ENCODE data around the gene PRSS2. TPM values are rescaled to one million over a fixed set of nuclear protein-coding genes. Genes with fewer than 3 reads are reported as not detected.
A peak's percentile ranks its signal among the peaks of the same experiment; 100 is the strongest.

Gene PRSS2
- total and polyA plus RNA-seq, 2 donors (not counting 1 experiment from before 2014, with no cell fraction given): not detected

DNA sequence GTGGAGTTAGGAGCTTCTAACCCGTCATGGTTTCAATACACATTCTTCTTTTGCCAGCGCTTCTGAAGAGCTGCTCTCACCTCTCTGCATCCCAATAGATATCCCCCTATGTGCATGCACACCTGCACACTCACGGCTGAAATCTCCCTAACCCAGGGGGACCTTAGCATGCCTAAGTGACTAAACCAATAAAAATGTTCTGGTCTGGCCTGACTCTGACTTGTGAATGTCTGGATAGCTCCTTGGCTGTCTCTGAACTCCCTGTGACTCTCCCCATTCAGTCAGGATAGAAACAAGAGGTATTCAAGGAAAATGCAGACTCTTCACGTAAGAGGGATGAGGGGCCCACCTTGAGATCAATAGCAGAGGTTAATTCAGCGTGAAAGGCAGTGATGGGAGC lies 22.4 kb downstream of the PRSS2 start:
- ATAC-seq (ENCODE audit: low read depth): no peak
- no peak overlapping the region for H3K4me2 ChIP-seq (replicated peaks; ENCODE audit: low read depth, low read length, poor library complexity, severe bottlenecking)

DNA sequence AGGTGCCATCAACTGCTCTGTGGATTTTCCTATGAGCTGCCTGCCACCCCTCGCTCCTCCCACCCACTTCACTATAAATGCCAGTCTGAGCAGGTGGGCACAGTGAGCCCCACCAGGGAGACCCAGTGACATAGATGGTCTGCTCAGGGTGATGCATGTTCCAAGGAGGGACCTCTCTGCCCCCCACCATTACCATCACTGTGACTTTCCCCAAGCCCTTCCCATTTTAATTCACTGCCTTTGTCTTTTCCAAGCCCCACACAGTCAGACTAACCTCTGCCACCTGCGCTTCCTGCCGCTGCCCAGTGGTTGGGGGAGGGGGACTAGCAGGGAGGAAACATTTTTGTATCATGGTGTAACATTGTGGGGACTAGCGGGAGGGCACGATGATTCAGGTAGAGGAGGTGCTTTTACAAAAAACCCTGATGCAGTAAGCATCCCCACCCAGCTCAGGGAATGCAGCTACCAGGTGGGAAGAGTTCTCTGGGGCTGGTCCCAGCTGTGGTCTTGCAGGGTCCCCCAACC lies 24.6 kb downstream of the PRSS2 start:
- ChIA-PET CTCF (interaction anchor here (1.0 to 32.8 kb wide), 6 partner anchors 12 to 163 kb away, joined by 4 to 1138 read pairs (median 7); partner anchors contain the start of gene EPHB6), POLR2A (interaction anchor here (6.0 to 18.8 kb wide), 3 partner anchors 10 to 59 kb away, joined by 47 to 961 read pairs (median 205); partner anchors contain the start of gene EPHB6)

More for the DNA sequence above, 22.4 kb downstream of the PRSS2 start:
- intact Hi-C loops (cut with micrococcal nuclease): no loop called here
- H3K27ac Mint-ChIP-seq: peak overlapping the region; percentile 100
- Histone ChIP-seq H3K9me3 (ENCODE audit: control extremely low read depth in 1 of 3, control insufficient read depth in 2 of 3, insufficient read depth in 1 of 3, low read length in 2 of 3) (no peaks in the 10 kb centered on the region), H3K79me2 (ENCODE audit: control insufficient read depth, insufficient read depth, low read length) (peaks cover 34% of the 10 kb centered on the region), H3K36me3 (replicated peaks in 1 of 2; ENCODE audit: control extremely low read depth in 1 of 2, control insufficient read depth in 1 of 2, extremely low read depth in 1 of 2, insufficient read depth in 2 of 2, low read length in 1 of 2) (no peaks in the 10 kb centered on the region), H2AFZ (ENCODE audit: insufficient read depth, low read depth, low read length, poor library complexity, severe bottlenecking) (no peak overlapping the region), H3K27me3 (replicated peaks in 1 of 4; ENCODE audit: control extremely low read depth in 1 of 4, control insufficient read depth in 3 of 4, insufficient read depth in 4 of 4, low read length in 3 of 4) (no peaks in the 10 kb centered on the region), H3K9ac (ENCODE audit: low read length) (no peak overlapping the region), H4K20me1 (ENCODE audit: control insufficient read depth, insufficient read depth, low read length, poor library complexity, severe bottlenecking) (no peaks in the 10 kb centered on the region), H3K4me1 (ENCODE audit: control insufficient read depth in 2 of 2, insufficient read depth in 2 of 2, low read length in 2 of 2) (peaks cover 50 to 66% of the 10 kb centered on the region in 2 donors), H3K27ac (ENCODE audit: low read length in 2 of 2) (peak overlapping the region in 1 of 2 donors; percentile 99), H3K4me3 (ENCODE audit: control extremely low read depth in 1 of 5, extremely low read depth in 1 of 5, insufficient read depth in 1 of 5, low read depth in 2 of 5, low read length in 4 of 5) (no peak overlapping the region)
- no peaks in the 10 kb centered on the region for H3K27me3 Mint-ChIP-seq
- H3K9me3 Mint-ChIP-seq (ENCODE audit: insufficient read depth): no peaks in the 10 kb centered on the region
- WGBS (ENCODE audit: insufficient coverage): 86% methylated on average over 2 of the region's 5 CpGs
- no peak overlapping the region for H3K4me3 Mint-ChIP-seq
- ChIA-PET CTCF (interaction anchor here (0.8 to 32.8 kb wide), 8 partner anchors 10 to 165 kb away, joined by 3 to 1138 read pairs (median 4); partner anchors contain the start of gene EPHB6), POLR2A (interaction anchor here (0.6 to 18.8 kb wide), 3 partner anchors 8 to 79 kb away, joined by 4 to 961 read pairs (median 205); no protein-coding TSS in a partner anchor)
- H3K4me1 Mint-ChIP-seq: peaks cover 72% of the 10 kb centered on the region
- TF ChIP-seq, protein P1, sequence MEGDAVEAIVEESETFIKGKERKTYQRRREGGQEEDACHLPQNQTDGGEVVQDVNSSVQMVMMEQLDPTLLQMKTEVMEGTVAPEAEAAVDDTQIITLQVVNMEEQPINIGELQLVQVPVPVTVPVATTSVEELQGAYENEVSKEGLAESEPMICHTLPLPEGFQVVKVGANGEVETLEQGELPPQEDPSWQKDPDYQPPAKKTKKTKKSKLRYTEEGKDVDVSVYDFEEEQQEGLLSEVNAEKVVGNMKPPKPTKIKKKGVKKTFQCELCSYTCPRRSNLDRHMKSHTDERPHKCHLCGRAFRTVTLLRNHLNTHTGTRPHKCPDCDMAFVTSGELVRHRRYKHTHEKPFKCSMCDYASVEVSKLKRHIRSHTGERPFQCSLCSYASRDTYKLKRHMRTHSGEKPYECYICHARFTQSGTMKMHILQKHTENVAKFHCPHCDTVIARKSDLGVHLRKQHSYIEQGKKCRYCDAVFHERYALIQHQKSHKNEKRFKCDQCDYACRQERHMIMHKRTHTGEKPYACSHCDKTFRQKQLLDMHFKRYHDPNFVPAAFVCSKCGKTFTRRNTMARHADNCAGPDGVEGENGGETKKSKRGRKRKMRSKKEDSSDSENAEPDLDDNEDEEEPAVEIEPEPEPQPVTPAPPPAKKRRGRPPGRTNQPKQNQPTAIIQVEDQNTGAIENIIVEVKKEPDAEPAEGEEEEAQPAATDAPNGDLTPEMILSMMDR (IDR thresholded peaks at IDR 0.05): no peak
- no peak for DNase-seq

More for the DNA sequence above, 24.6 kb downstream of the PRSS2 start:
- H3K9ac ChIP-seq (ENCODE audit: low read length): peak overlapping the region; percentile 91
- no peaks in the 10 kb centered on the region for H3K27me3 ChIP-seq (replicated peaks in 1 of 4; ENCODE audit: control extremely low read depth in 1 of 4, control insufficient read depth in 3 of 4, insufficient read depth in 4 of 4, low read length in 3 of 4)
- H3K9me3 ChIP-seq (ENCODE audit: control extremely low read depth in 1 of 3, control insufficient read depth in 2 of 3, insufficient read depth in 1 of 3, low read length in 2 of 3): no peaks in the 10 kb centered on the region
- Mint-ChIP-seq H3K4me3 (peak overlapping the region; percentile 100), H3K27ac (peak overlapping the region; percentile 100), H3K9me3 (ENCODE audit: insufficient read depth) (no peaks in the 10 kb centered on the region), H3K4me1 (peaks cover 77% of the 10 kb centered on the region), H3K27me3 (no peaks in the 10 kb centered on the region)
- TF ChIP-seq, protein P1 (IDR thresholded peaks at IDR 0.05): no peak
- TF ChIP-seq EZH2 (IDR thresholded peaks at IDR 0.05; ENCODE audit: borderline replicate concordance, insufficient read depth, low read depth, low read length, poor library complexity, severe bottlenecking): no peak
- peaks cover 59 to 73% of the 10 kb centered on the region in 2 donors for H3K4me1 ChIP-seq (ENCODE audit: control insufficient read depth in 2 of 2, insufficient read depth in 2 of 2, low read length in 2 of 2)
- ATAC-seq (ENCODE audit: low read depth) (peak; percentile 40), DNase-seq (peak; percentile 50)
- 41% methylated on average over 3 of the region's 5 CpGs for WGBS (ENCODE audit: insufficient coverage)
- peaks cover 56% of the 10 kb centered on the region for H3K79me2 ChIP-seq (ENCODE audit: control insufficient read depth, insufficient read depth, low read length)
- H3K36me3 ChIP-seq (replicated peaks in 1 of 2; ENCODE audit: control extremely low read depth in 1 of 2, control insufficient read depth in 1 of 2, extremely low read depth in 1 of 2, insufficient read depth in 2 of 2, low read length in 1 of 2): peaks cover 0 to 5% of the 10 kb centered on the region in 2 experiments
- peak overlapping the region; percentile 36 to 93 (median 90) for H3K4me3 ChIP-seq (ENCODE audit: control extremely low read depth in 1 of 5, extremely low read depth in 1 of 5, insufficient read depth in 1 of 5, low read depth in 2 of 5, low read length in 4 of 5)
- peak overlapping the region; percentile 83 for H3K4me2 ChIP-seq (replicated peaks; ENCODE audit: low read depth, low read length, poor library complexity, severe bottlenecking)
- no peaks in the 10 kb centered on the region for H4K20me1 ChIP-seq (ENCODE audit: control insufficient read depth, insufficient read depth, low read length, poor library complexity, severe bottlenecking)
- intact Hi-C loops (cut with micrococcal nuclease): loop anchor here (1.0 kb wide), 1 partner anchor 12 kb away; no protein-coding TSS in a partner anchor
- H3K27ac ChIP-seq (ENCODE audit: low read length in 2 of 2): peak overlapping the region; percentile 94 to 99
- H2AFZ ChIP-seq (ENCODE audit: insufficient read depth, low read depth, low read length, poor library complexity, severe bottlenecking): peak overlapping the region; percentile 10
